ENCODE results near the gene GABARAP. TPM values are rescaled to one million over a fixed set of nuclear protein-coding genes. Genes with fewer than 3 reads are reported as not detected.

Gene GABARAP
- total RNA-seq, 1 experiment from 2014 or later = 228 TPM

GRCh38 chr17:7262192-7262934 is 20.1 kb upstream of the GABARAP start, which contains the start of gene CLDN7 (continued):
- TF ChIP-seq ESRRA (CRISPR knock-in tag; IDR thresholded peaks at IDR 0.05; ENCODE audit: borderline replicate concordance) = no peak
- TF ChIP-seq JUN (CRISPR knock-in tag; IDR thresholded peaks at IDR 0.05) = peak; percentile 47; the same call in 1 of the 2 replicates
- TF ChIP-seq EMX1 (CRISPR knock-in tag; IDR thresholded peaks at IDR 0.05) = 0 out of 2 replicates have a peak, but pooled peaks have one; percentile 55
- no peak for TF ChIP-seq RORB (CRISPR knock-in tag; IDR thresholded peaks at IDR 0.05)
- peak; percentile 71; the same call in 1 of the 2 replicates for TF ChIP-seq CREM (CRISPR knock-in tag; IDR thresholded peaks at IDR 0.05)
- TF ChIP-seq ZNF423 (CRISPR knock-in tag; IDR thresholded peaks at IDR 0.05) = no peak
- peak; percentile 92 for TF ChIP-seq ZBTB21 (CRISPR knock-in tag; IDR thresholded peaks at IDR 0.05; ENCODE audit: borderline replicate concordance)
- 0 out of 2 replicates have a peak, but pooled peaks have one; percentile 32 for TF ChIP-seq ETV6 (CRISPR knock-in tag; IDR thresholded peaks at IDR 0.05)
- TF ChIP-seq ZNF317 (CRISPR knock-in tag; IDR thresholded peaks at IDR 0.05; ENCODE audit: borderline replicate concordance, low read depth) = no peak
- TF ChIP-seq NR3C1 (CRISPR knock-in tag; conservative IDR thresholded peaks at IDR 0.05; ENCODE audit: low read depth) = no peak
- no peak; the same call in 1 of the 2 replicates for TF ChIP-seq FOXP1 (CRISPR knock-in tag; IDR thresholded peaks at IDR 0.05; ENCODE audit: borderline replicate concordance)
- TF ChIP-seq GABPB1 (CRISPR knock-in tag; IDR thresholded peaks at IDR 0.05) = no peak
- TF ChIP-seq FOXP4 (CRISPR knock-in tag; IDR thresholded peaks at IDR 0.05) = no peak
- no peak for TF ChIP-seq E2F4 (CRISPR knock-in tag; IDR thresholded peaks at IDR 0.05; ENCODE audit: borderline replicate concordance, low read depth)
- no peak for TF ChIP-seq RELA (CRISPR knock-in tag; IDR thresholded peaks at IDR 0.05; ENCODE audit: borderline replicate concordance)
- peak; percentile 76; the same call in 1 of the 2 replicates for TF ChIP-seq ZNF416 (CRISPR knock-in tag; IDR thresholded peaks at IDR 0.05)
- TF ChIP-seq HMGXB4 (CRISPR knock-in tag; IDR thresholded peaks at IDR 0.05) = 0 out of 2 replicates have a peak, but pooled peaks have one; percentile 35
- TF ChIP-seq ELF4 (CRISPR knock-in tag; IDR thresholded peaks at IDR 0.05; ENCODE audit: low read depth) = no peak
- no peak for TF ChIP-seq ZNF219 (CRISPR knock-in tag; IDR thresholded peaks at IDR 0.05; ENCODE audit: borderline replicate concordance)
- no peak for TF ChIP-seq NFYB (CRISPR knock-in tag; conservative IDR thresholded peaks at IDR 0.05; ENCODE audit: low read depth)
- TF ChIP-seq KAT7 (CRISPR knock-in tag; IDR thresholded peaks at IDR 0.05; ENCODE audit: borderline replicate concordance) = no peak
- TF ChIP-seq GRHL2 (CRISPR knock-in tag; IDR thresholded peaks at IDR 0.05; ENCODE audit: insufficient replicate concordance, severe bottlenecking) = no peak
- TF ChIP-seq CREB1 (CRISPR knock-in tag; IDR thresholded peaks at IDR 0.05) = no peak
- TF ChIP-seq MLX (CRISPR knock-in tag; IDR thresholded peaks at IDR 0.05) = no peak
- no peak for TF ChIP-seq ZNF263 (CRISPR knock-in tag; IDR thresholded peaks at IDR 0.05; ENCODE audit: low read depth)
- 0 out of 2 replicates have a peak, but pooled peaks have one; percentile 21 for TF ChIP-seq AR (CRISPR knock-in tag; IDR thresholded peaks at IDR 0.05)
- no peak for TF ChIP-seq AFF4 (CRISPR knock-in tag; IDR thresholded peaks at IDR 0.05; ENCODE audit: borderline replicate concordance)

Data from WTC11 (cell line).